Measurements from ENCODE around the gene MLPH.

The MLPH gene

DNA sequence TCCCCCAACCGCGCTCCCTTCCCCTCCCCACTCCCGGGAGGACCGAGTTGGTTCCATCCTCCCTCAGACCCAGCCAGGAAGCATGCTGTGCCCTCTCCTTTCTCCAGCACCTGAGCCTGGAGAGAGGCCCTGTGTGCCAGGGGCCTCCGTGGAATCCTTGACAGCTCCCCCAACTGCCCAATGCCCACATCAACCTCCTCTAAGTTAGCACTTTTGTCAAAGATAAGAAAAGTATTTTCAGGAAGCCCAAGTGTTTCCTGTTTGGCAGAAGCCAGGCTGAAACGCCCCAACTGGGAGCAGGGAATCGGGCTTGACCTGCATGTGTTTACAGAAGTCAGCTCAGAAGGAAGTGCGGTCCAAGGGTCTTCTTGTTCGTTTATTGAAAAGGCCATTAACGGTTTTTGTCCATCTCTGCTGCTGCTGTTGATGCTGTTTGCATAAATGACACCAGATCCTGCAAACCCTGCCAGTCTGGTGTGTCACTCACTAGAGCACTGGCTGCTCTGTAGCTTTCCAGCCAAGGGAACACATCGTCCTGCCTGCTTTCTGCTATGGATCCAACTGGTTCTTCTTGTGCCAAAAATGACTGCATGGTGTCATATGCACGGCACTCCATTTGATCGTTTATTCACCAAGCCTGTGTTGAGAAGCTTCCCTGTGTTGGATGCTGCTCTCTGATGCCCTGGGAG is 37.7 kb upstream of the MLPH start:
- TF ChIP-seq, protein P1, sequence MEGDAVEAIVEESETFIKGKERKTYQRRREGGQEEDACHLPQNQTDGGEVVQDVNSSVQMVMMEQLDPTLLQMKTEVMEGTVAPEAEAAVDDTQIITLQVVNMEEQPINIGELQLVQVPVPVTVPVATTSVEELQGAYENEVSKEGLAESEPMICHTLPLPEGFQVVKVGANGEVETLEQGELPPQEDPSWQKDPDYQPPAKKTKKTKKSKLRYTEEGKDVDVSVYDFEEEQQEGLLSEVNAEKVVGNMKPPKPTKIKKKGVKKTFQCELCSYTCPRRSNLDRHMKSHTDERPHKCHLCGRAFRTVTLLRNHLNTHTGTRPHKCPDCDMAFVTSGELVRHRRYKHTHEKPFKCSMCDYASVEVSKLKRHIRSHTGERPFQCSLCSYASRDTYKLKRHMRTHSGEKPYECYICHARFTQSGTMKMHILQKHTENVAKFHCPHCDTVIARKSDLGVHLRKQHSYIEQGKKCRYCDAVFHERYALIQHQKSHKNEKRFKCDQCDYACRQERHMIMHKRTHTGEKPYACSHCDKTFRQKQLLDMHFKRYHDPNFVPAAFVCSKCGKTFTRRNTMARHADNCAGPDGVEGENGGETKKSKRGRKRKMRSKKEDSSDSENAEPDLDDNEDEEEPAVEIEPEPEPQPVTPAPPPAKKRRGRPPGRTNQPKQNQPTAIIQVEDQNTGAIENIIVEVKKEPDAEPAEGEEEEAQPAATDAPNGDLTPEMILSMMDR (IDR thresholded peaks at IDR 0.05; ENCODE audit: low read depth, low read length), result no peak
- peak overlapping the region in 1 of 2 donors; percentile 9 for H3K4me3 ChIP-seq (replicated peaks in 1 of 2; ENCODE audit: low read depth in 2 of 2, low read length in 2 of 2)
- DNase-seq (ENCODE audit: low read depth in 2 of 2), result peak; percentile 60 to 79

DNA sequence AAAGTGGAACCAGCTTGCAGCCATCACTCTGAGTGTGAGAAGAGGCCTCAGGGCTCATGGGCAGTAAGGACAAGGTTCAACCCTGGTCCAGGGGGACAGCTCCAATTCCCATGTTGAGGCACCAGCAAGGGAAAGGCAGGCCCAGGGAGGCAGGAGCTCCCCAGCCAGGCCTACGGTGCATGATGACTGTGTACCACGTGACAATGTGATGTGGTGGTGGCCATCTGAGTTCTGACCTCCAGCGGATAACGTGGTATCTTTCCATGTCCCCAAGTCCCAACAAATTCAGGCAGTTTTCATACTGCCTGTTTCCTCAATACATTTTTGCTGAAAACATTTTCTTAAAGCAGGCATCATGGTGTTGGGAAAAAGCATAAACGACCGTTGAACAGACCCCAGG is 36.9 kb upstream of the MLPH start:
- no peak overlapping the region for H3K4me3 ChIP-seq (replicated peaks in 1 of 2; ENCODE audit: low read depth in 2 of 2, low read length in 2 of 2)
- TF ChIP-seq, protein P1 (IDR thresholded peaks at IDR 0.05; ENCODE audit: low read depth, low read length), result no peak
- no peak for DNase-seq (ENCODE audit: low read depth in 2 of 2)

DNA sequence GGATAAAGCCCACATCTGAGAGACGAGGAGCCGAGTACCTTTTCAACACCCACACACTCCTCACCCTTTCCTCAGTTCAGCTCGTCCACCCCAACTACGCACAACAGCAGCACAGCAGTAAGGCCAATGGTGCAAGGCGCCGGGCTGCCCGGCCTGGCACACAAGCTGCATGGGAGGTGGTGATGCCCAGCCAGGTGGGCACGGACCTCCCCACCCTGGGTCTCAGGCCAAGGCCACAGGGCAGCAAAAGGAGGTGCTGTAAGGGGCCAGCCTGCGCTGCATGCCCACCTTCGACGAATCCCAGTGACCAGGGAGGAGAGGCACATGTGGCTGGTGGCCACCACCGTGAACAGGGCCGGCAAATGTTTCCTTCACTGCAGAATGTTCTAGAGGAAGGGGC is 36.5 kb upstream of the MLPH start:
- no peak for DNase-seq (ENCODE audit: low read depth in 2 of 2)
- H3K4me3 ChIP-seq (replicated peaks in 1 of 2; ENCODE audit: low read depth in 2 of 2, low read length in 2 of 2), result no peak overlapping the region
- TF ChIP-seq, protein P1 (IDR thresholded peaks at IDR 0.05; ENCODE audit: low read depth, low read length), result no peak

DNA sequence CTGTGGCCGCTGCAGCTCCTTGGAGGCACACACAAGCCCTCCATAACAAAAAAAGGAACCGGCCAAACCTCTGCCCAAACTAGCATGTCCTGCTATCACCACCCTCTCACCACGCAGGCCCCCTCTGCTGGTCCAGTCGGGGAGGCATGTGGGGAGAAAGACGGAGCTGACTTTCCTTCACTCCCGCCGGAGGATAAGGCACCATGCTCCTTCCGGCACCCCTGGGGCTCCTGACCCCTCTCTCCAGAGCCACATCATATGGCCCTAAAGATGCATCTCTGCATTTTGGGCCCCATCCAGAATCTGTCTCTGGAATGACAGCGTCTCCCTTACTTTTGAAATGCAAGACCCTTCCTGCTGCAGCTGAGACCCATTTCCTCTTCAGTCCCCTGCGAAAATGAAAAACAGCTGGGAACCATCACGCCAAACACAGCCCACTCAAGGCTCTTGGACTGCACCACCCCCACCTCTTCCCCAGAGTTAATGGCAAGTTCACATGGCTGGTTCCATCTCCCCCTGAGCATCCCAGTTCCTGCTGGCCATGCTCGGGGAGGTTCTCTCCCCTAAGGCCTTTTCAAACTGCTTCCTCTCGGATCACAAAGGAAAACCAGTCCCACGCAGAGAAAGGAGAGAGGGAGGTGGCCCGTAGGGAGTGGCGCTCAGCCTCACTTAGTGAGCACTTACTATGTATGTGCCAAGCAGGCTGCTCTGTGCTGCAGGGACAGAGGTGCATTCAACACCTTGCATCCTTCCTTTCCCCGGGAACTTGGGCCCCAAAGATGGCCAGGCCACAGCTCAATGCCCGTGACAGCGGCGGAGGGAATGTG is 35.2 kb upstream of the MLPH start:
- DNase-seq (ENCODE audit: low read depth in 2 of 2), result peak; percentile 51 to 56
- TF ChIP-seq, protein P1 (IDR thresholded peaks at IDR 0.05; ENCODE audit: low read depth, low read length), result peak; percentile 54
- H3K4me3 ChIP-seq (replicated peaks in 1 of 2; ENCODE audit: low read depth in 2 of 2, low read length in 2 of 2), result no peak overlapping the region

DNA sequence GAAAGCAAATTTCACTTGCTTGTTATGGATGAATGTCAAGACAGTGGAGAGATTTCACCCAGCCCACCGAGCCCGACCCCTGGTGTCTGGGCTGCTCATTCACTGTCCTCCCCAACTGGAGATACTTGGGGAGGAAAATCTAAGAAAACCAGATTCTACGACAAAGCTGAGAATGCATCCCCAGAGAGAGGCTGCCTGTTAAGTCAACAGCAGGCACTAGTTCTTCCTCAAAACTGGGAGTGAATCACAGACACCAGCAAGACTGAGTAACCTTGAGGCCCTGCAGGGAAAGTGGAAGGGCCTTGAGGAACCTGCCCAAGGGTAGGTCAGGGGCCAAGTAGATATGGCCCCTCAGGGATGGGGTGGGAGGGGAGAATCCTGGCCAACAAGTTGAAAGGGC is 34.2 kb upstream of the MLPH start:
- no peak overlapping the region for H3K4me3 ChIP-seq (replicated peaks in 1 of 2; ENCODE audit: low read depth in 2 of 2, low read length in 2 of 2)
- TF ChIP-seq, protein P1 (IDR thresholded peaks at IDR 0.05; ENCODE audit: low read depth, low read length), result no peak
- peak in 1 of 2 donors; percentile 81 for DNase-seq (ENCODE audit: low read depth in 2 of 2)

DNA sequence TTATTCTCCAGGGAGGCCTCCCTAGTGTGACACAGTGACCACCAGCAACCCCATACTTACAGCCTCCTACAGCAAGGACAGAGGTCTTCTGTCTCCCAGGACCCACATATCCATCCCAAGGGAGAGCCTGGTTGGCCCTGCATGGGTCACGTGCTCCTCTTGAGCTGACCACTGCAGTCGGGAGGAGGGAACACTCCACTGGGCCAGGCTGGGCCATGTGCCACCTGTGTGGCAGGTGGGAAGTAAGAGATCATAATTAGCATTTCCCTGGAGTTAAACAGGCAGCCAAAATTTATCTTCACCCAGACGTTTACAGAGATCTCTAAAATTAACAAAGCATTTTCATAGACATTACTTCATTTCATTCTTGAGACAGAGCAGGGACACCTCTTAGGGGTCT is 33.4 kb upstream of the MLPH start:
- H3K4me3 ChIP-seq (replicated peaks in 1 of 2; ENCODE audit: low read depth in 2 of 2, low read length in 2 of 2), result no peak overlapping the region
- TF ChIP-seq, protein P1 (IDR thresholded peaks at IDR 0.05; ENCODE audit: low read depth, low read length), result no peak
- no peak for DNase-seq (ENCODE audit: low read depth in 2 of 2)

All from cardiac fibroblast (primary cell).